H1 (cell line): ENCODE results near the gene LLPH. TPM values are rescaled to one million over a fixed set of nuclear protein-coding genes. Genes with fewer than 3 reads are reported as not detected.
A peak's percentile ranks its signal among the peaks of the same experiment; 100 is the strongest.

Source experiments
- CTCF ChIA-PET: fragments of 300-600 bp; sonication (Branson Sonifier 250); formaldehyde crosslinking; loops from one replicate; lab custom pipeline; 2021; ENCODE audit not compliant: partially characterized antibody; lab: Charles Lee
- POLR2A ChIA-PET: fragments of 300-600 bp; sonication (Branson Sonifier 250); formaldehyde crosslinking; loops from one replicate; lab custom pipeline; 2021; ENCODE audit warnings: inconsistent platforms; ENCODE audit not compliant: partially characterized antibody; lab: Charles Lee
- DNase-seq, 2 experiments: peaks; one replicate each; pipeline versions ENCODE4 v3.0.0 to v3.0.0-alpha.2; 2010 to 2022; ENCODE audit warnings: low spot score in 2 of 2, low read depth in 1 of 2, mixed read lengths in 1 of 2
- FAIRE-seq: peaks from 2 replicates; lab custom pipeline; 2011; peaks lifted over from hg19 to GRCh38; lab: Jason Lieb, UNC
- H2AFZ ChIP-seq: 2 replicates; pipeline ENCODE4 v1.8.1; 2012; ENCODE audit warnings: low read length, inconsistent platforms
- H2AK5ac ChIP-seq: 2 replicates; pipeline ENCODE4 v1.6.1; 2013; ENCODE audit warnings: low read depth, low read length
- H2BK120ac ChIP-seq: replicated peaks from 2 replicates; pipeline ENCODE3; 2013; ENCODE audit warnings: low read depth, low read length, inconsistent platforms
- H2BK12ac ChIP-seq: 2 replicates; pipeline ENCODE4 v1.6.1; 2013; ENCODE audit warnings: low read depth, low read length
- H2BK15ac ChIP-seq: 2 replicates; pipeline ENCODE4 v1.6.1; 2013; ENCODE audit warnings: low read length
- H2BK20ac ChIP-seq: 2 replicates; pipeline ENCODE4 v1.6.1; 2013; ENCODE audit warnings: low read length
- H2BK5ac ChIP-seq: 2 replicates; pipeline ENCODE4 v1.6.1; 2013; ENCODE audit warnings: low read depth, low read length
- H3K14ac ChIP-seq: 2 replicates; pipeline ENCODE4 v1.6.1; 2013; ENCODE audit warnings: inconsistent platforms; ENCODE audit not compliant: insufficient read length
- H3K18ac ChIP-seq: 2 replicates; pipeline ENCODE4 v1.6.1; 2013; ENCODE audit warnings: low read length; ENCODE audit errors: extremely low read depth
- H3K23ac ChIP-seq: 2 replicates; pipeline ENCODE4 v1.6.1; 2013; ENCODE audit warnings: inconsistent platforms; ENCODE audit not compliant: insufficient read length
- H3K23me2 ChIP-seq: 2 replicates; pipeline ENCODE4 v1.6.1; 2013; ENCODE audit warnings: low read depth, low read length
- H3K27ac ChIP-seq: 2 replicates; pipeline ENCODE4 v1.6.1; 2011; ENCODE audit warnings: low read depth, low read length, inconsistent platforms
- H3K27me3 ChIP-seq, 4 experiments: replicated peaks in 1 of 4; 1 replicate in 1 of 4; 2 replicates in 3 of 4; pipeline versions ENCODE4 v1.6.1 to v1.8.1; 2011 to 2013; ENCODE audit warnings: low read length in 3 of 4, mild to moderate bottlenecking in 3 of 4, inconsistent platforms in 2 of 4, mixed read lengths in 2 of 4, moderate library complexity in 1 of 4; ENCODE audit not compliant: control insufficient read depth in 3 of 4, insufficient read depth in 3 of 4; ENCODE audit errors: extremely low read depth in 1 of 4
- H3K36me3 ChIP-seq, 4 experiments: 2 replicates each; pipeline versions ENCODE4 v1.6.1 to v1.8.1; 2011 to 2013; ENCODE audit warnings: mild to moderate bottlenecking in 4 of 4, low read length in 3 of 4, moderate library complexity in 2 of 4, control low read depth in 1 of 4, inconsistent platforms in 1 of 4; ENCODE audit not compliant: insufficient read depth in 4 of 4, control insufficient read depth in 2 of 4
- H3K4ac ChIP-seq: replicated peaks from 2 replicates; pipeline ENCODE3; 2013; ENCODE audit warnings: low read length, low read depth, mixed read lengths, inconsistent platforms; ENCODE audit not compliant: insufficient read length
- H3K4me1 ChIP-seq, 4 experiments: replicated peaks in 1 of 4; 1 replicate in 1 of 4; 2 replicates in 3 of 4; pipeline versions ENCODE4 v1.6.1 to v1.8.1; 2011 to 2013; ENCODE audit warnings: low read length in 3 of 4, inconsistent platforms in 2 of 4, mixed read lengths in 1 of 4; ENCODE audit not compliant: insufficient read depth in 4 of 4, control insufficient read depth in 3 of 4
- H3K4me2 ChIP-seq, 2 experiments: 2 replicates each; pipeline versions ENCODE4 v1.6.1 to v1.8.1; 2011 to 2013; ENCODE audit warnings: low read depth in 2 of 2, low read length in 2 of 2, control low read depth in 1 of 2, inconsistent platforms in 1 of 2, mild to moderate bottlenecking in 1 of 2; ENCODE audit not compliant: insufficient read depth in 1 of 2
- H3K4me3 ChIP-seq, 4 experiments: fragments of 200-600, 300-600 bp in 1 of 4; sonication (generic), shearing (Covaris generic), sonication (Bioruptor Twin) in 1 of 4; 2 replicates each; pipeline versions ENCODE4 v1.5.1 to v1.8.1; 2011 to 2016; ENCODE audit warnings: low read length in 4 of 4, low read depth in 3 of 4, control low read depth in 2 of 4, inconsistent platforms in 2 of 4, mild to moderate bottlenecking in 2 of 4, mixed read lengths in 1 of 4, moderate library complexity in 1 of 4; ENCODE audit not compliant: insufficient read depth in 2 of 4; ENCODE audit errors: extremely low read depth in 1 of 4
- H3K56ac ChIP-seq: replicated peaks from 2 replicates; pipeline ENCODE3; 2013; ENCODE audit warnings: low read depth, mild to moderate bottlenecking, mixed read lengths, low read length, inconsistent platforms; ENCODE audit not compliant: insufficient read length
- H3K79me1 ChIP-seq: 2 replicates; pipeline ENCODE4 v1.6.1; 2013; ENCODE audit warnings: low read depth, low read length, control low read depth
- H3K79me2 ChIP-seq, 2 experiments: 2 replicates each; pipeline versions ENCODE4 v1.6.1 to v1.8.1; 2012 to 2013; ENCODE audit warnings: low read length in 2 of 2, mild to moderate bottlenecking in 2 of 2, inconsistent platforms in 1 of 2; ENCODE audit not compliant: insufficient read depth in 2 of 2, control insufficient read depth in 1 of 2
- H3K9ac ChIP-seq, 4 experiments: replicated peaks in 1 of 4; 1 replicate in 1 of 4; 2 replicates in 3 of 4; pipeline versions ENCODE4 v1.6.1 to v1.8.1; 2011 to 2013; ENCODE audit warnings: low read depth in 3 of 4, low read length in 3 of 4, control low read depth in 2 of 4, mild to moderate bottlenecking in 2 of 4, moderate library complexity in 2 of 4, inconsistent platforms in 1 of 4; ENCODE audit errors: extremely low read depth in 1 of 4
- H3K9me3 ChIP-seq, 2 experiments: 2 replicates each; pipeline versions ENCODE4 v1.6.1 to v1.8.1; 2012 to 2013; ENCODE audit warnings: mild to moderate bottlenecking in 2 of 2, moderate library complexity in 2 of 2, control low read depth in 1 of 2, inconsistent platforms in 1 of 2, low read depth in 1 of 2, low read length in 1 of 2, mixed read lengths in 1 of 2; ENCODE audit not compliant: insufficient read depth in 2 of 2
- H4K20me1 ChIP-seq, 2 experiments: replicated peaks in 1 of 2; 2 replicates each; pipeline versions ENCODE3 to v1.8.1; 2011 to 2013; ENCODE audit warnings: inconsistent platforms in 2 of 2, low read length in 2 of 2, mild to moderate bottlenecking in 1 of 2; ENCODE audit not compliant: insufficient read depth in 2 of 2, control insufficient read depth in 1 of 2
- H4K5ac ChIP-seq: 2 replicates; pipeline ENCODE4 v1.6.1; 2013; ENCODE audit warnings: low read length, low read depth, mixed read lengths, inconsistent platforms; ENCODE audit not compliant: insufficient read length
- H4K8ac ChIP-seq: 2 replicates; pipeline ENCODE4 v1.8.0; 2013; ENCODE audit warnings: mild to moderate bottlenecking, moderate library complexity, low read length, inconsistent platforms; ENCODE audit not compliant: insufficient read depth; ENCODE audit errors: extremely low read depth
- H4K91ac ChIP-seq: replicated peaks from 2 replicates; pipeline ENCODE3; 2013; ENCODE audit warnings: low read length, mixed read lengths, inconsistent platforms; ENCODE audit not compliant: insufficient read length
- ATF2 ChIP-seq: IDR thresholded peaks from 2 replicates; pipeline ENCODE4 v1.6.1; 2012; ENCODE audit warnings: low read length, inconsistent platforms
- CHD2 ChIP-seq: IDR thresholded peaks from 2 replicates; pipeline ENCODE4 v1.6.1; 2012; ENCODE audit warnings: low read length, improper control_type of control experiment
- CTCF ChIP-seq, 3 experiments: IDR thresholded peaks; 1 replicate in 2 of 3; 2 replicates in 1 of 3; pipeline versions ENCODE4 v1.5.1 to v1.6.1; 2011; ENCODE audit warnings: low read length in 3 of 3, mild to moderate bottlenecking in 3 of 3, inconsistent platforms in 2 of 3, low read depth in 1 of 3, moderate library complexity in 1 of 3; ENCODE audit not compliant: insufficient read depth in 1 of 3; ENCODE audit errors: control extremely low read depth in 1 of 3
- NRF1 ChIP-seq: IDR thresholded peaks from 2 replicates; pipeline ENCODE4 v1.6.1; 2011; ENCODE audit warnings: mild to moderate bottlenecking, low read depth, low read length, improper control_type of control experiment
- RAD21 ChIP-seq, 2 experiments: IDR thresholded peaks in 1 of 2; conservative IDR thresholded peaks in 1 of 2; 2 replicates each; pipeline ENCODE4 v1.6.1; 2011; ENCODE audit warnings: low read depth in 2 of 2, low read length in 2 of 2, improper control_type of control experiment in 1 of 2, inconsistent platforms in 1 of 2, mild to moderate bottlenecking in 1 of 2, moderate library complexity in 1 of 2
- TEAD4 ChIP-seq: IDR thresholded peaks from 2 replicates; pipeline ENCODE4 v1.6.1; 2012; ENCODE audit warnings: low read depth, low read length, inconsistent platforms, mixed read lengths
- WGBS, 2 experiments: shearing (Covaris generic) in 1 of 2; methylation state at CpG; one replicate each; pipeline versions ENCODE4 v1.1.6 to v1.1.7; 2013 to 2015; ENCODE audit warnings: low lambda C conversion rate in 2 of 2, mixed read lengths in 2 of 2, inconsistent platforms in 1 of 2, low coverage in 1 of 2, missing lambda C conversion rate in 1 of 2; ENCODE audit not compliant: insufficient replicate concordance in 2 of 2, insufficient coverage in 1 of 2, insufficient read length in 1 of 2; ENCODE audit errors: extremely low coverage in 1 of 2, missing lambda C conversion rate in 1 of 2; 5-methylcytosine and 5-hydroxymethylcytosine counted together
- polyA plus RNA-seq, 7 experiments: library from polyadenylated mRNA; depleted of rRNA in 3 of 7; stranded (reverse) in 5 of 7; unstranded in 2 of 7; fragments of >200 nt in 5 of 7; fragments of 200-250 nt in 2 of 7; gene quantifications; 1 replicate in 5 of 7; 2 replicates in 1 of 7; 4 replicates in 1 of 7; pipeline versions ENCODE4 v1.2.1 to v1.2.3, GENCODE V29; 2011 to 2013; ENCODE audit warnings: missing spikeins in 2 of 7, mixed read lengths in 2 of 7
- total RNA-seq: library from RNA; stranded (reverse); fragmentation: NEBNext Ultra II Directional; extraction: Animal tissue kit (Norgen Biotek cat#: 25700); gene quantifications from 2 replicates; pipeline ENCODE4 v1.2.1, GENCODE V29; 2021

LLPH gene
- total and polyA plus RNA-seq, 2 of the 8 experiments (the other 6 are each of a cell fraction or from before 2014, with no cell fraction given) = 2.3 to 31.3 TPM

GRCh38 chr12:66103016-66103913 lies 27.3 kb downstream of the LLPH start:
- no peaks in the 10 kb centered on the region for H3K36me3 ChIP-seq
- H2BK12ac ChIP-seq = no peak overlapping the region
- H3K9me3 ChIP-seq = peaks cover 5 to 7% of the 10 kb centered on the region in 2 experiments; a peak in 3 of 4 replicates
- H3K23ac ChIP-seq = no peak overlapping the region
- WGBS, 2 experiments = 95% methylated on average over 3 of the region's 3 CpGs; no CpG with 5 or more reads in 1 of the 2 experiments
- H3K18ac ChIP-seq = no peak overlapping the region
- no peak overlapping the region for H3K4me2 ChIP-seq
- H3K4me3 ChIP-seq = no peak overlapping the region
- no peak overlapping the region for H2AK5ac ChIP-seq
- H2BK20ac ChIP-seq = no peak overlapping the region
- H3K14ac ChIP-seq = no peak overlapping the region
- no peak overlapping the region for H2BK5ac ChIP-seq
- no peak overlapping the region for H4K91ac ChIP-seq
- H4K20me1 ChIP-seq = no peaks in the 10 kb centered on the region
- no peak overlapping the region for H2BK15ac ChIP-seq
- H3K4ac ChIP-seq = no peak overlapping the region
- no peak overlapping the region for H4K5ac ChIP-seq
- H3K27me3 ChIP-seq = no peaks in the 10 kb centered on the region
- ChIA-PET POLR2A (no interaction called here), CTCF (interaction anchor here (0.5 to 3.1 kb wide), 16 partner anchors 18 to 803 kb away, joined by 3 to 11 read pairs (median 3); no protein-coding TSS in a partner anchor)
- H3K23me2 ChIP-seq = no peaks in the 10 kb centered on the region
- no peak overlapping the region for H3K56ac ChIP-seq
- DNase-seq (peak in 1 of 2 experiments; percentile 74), FAIRE-seq (no peak)
- peaks cover 0 to 3% (median 0%) of the 10 kb centered on the region in 4 experiments; a peak in 1 of 7 replicates for H3K4me1 ChIP-seq
- H3K27ac ChIP-seq = no peak overlapping the region
- H2AFZ ChIP-seq = no peak overlapping the region
- H2BK120ac ChIP-seq = no peak overlapping the region
- no peaks in the 10 kb centered on the region for H3K79me2 ChIP-seq
- no peaks in the 10 kb centered on the region for H3K79me1 ChIP-seq
- no peak overlapping the region for H4K8ac ChIP-seq
- no peak overlapping the region for H3K9ac ChIP-seq
- no peak for TF ChIP-seq CHD2
- TF ChIP-seq CTCF (IDR thresholded peaks at IDR 0.05; ENCODE audit: control extremely low read depth in 1 of 3, insufficient read depth in 1 of 3, low read depth in 1 of 3, low read length in 3 of 3) = peak; percentile 51 to 72 (median 55)
- peak; percentile 58; the same call in 1 of the 2 replicates for TF ChIP-seq TEAD4
- TF ChIP-seq ATF2 = no peak
- no peak for TF ChIP-seq NRF1
- peak; percentile 15 to 34; a peak in 3 of 4 replicates for TF ChIP-seq RAD21 (IDR thresholded peaks at IDR 0.05 in 1 of 2, conservative IDR thresholded peaks at IDR 0.05 in 1 of 2; ENCODE audit: low read depth in 2 of 2, low read length in 2 of 2)
